Skeletal muscle cell (primary cell): ENCODE data around the gene OPCML.
"Not testable (repeated sequence)": the region's sequence is repeated elsewhere in the genome, so short reads cannot be mapped to it uniquely, and the experiment has no call there.

ENCODE experiments used
- DNase-seq: peaks from one replicate; pipeline ENCODE4 v3.0.0-alpha.2; 2010; ENCODE audit warnings: low read depth
- H3K4me3 ChIP-seq: 2 replicates; pipeline ENCODE4 v1.5.1; 2011; ENCODE audit warnings: low read depth, mild to moderate bottlenecking, control low read depth, low read length, moderate library complexity

Gene OPCML

DNA sequence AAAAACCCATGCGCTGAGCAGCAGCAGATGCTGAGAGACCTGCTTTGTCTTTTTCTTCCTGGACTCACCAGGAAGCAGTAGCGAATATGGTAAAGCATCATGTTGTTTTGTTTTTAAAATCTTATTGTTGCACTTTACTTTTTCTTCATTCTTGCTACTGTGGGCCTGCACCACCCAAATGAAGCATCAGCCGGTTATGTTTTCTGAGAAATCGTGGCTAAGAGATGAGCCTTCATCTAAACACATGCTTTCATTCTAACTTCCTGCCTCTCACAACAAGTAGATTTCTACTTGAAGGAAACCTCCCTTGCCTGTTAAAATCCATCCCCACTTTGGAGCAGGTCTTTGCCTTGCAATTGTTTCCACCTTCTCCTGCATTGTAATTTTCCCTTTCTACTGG lies 1136.0 kb downstream of the OPCML start:
- no peak for DNase-seq

DNA sequence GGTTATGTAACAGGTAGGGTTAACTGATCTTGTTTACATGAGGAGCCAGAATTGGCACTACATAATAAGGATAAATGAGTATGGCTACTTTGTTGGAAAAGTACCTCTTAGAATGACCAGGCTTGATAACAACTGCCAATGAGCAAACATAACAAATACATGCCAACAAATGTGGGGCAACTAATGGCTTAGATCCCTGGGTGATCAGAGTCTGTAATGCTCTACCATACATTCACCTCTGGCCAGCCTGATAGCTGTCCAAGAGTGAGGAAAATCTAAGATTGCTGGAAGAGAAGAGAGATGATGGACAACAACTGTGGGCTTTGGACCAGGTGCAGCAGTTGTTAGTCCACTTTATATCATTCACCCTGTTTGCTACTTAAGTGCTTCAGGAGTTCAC lies 1136.9 kb downstream of the OPCML start:
- no peak overlapping the region for H3K4me3 ChIP-seq
- no peak for DNase-seq

More for the DNA sequence above, 1136.0 kb downstream of the OPCML start:
- no peak overlapping the region for H3K4me3 ChIP-seq

DNA sequence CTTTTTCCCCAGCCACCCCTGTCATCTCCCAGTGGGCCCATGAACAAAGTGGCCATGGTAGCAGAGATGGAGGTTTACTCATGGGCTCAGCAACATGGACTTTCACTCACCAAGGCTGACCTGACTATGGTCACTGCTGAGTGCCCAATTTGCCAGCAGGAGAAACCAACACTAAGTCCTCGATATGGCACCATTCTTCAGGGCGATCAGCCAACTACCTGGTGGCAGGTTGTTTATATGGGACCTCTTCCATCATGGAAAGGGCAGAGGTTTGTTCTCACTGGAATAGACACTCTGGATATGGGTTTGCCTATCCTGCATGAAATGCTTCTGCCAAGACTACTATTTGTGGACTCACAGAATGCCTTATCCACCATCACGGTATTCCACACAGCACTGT lies 1152.8 kb downstream of the OPCML start:
- H3K4me3 ChIP-seq, result no peak overlapping the region
- no peak for DNase-seq

GRCh38 chr11:132373405-132374143 lies 1158.7 kb downstream of the OPCML start:
- H3K4me3 ChIP-seq, result no peak overlapping the region
- DNase-seq, result no peak

- DNase-seq, result not testable (repeated sequence)
Measured at GRCh38 chr11:132370114-132370513, 1162.2 kb downstream of the OPCML start.

DNA sequence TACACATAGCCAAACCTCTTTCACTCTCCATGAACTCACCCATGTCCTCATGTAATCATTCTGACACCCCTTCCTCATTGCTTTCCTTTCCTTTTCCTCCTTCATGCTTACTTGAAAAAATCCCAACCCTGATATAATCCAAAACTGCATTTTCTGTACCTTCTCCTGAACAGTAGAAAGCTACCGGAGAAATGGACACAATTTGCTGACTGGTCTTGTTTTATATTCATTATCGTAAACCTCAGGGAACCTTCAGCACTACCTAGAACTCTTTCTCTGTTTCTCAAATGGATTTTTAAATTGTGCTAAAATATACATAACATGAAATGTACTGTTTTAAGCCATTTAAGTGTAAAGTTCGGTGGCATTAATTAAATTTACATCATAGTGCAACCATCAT lies 1165.0 kb downstream of the OPCML start:
- DNase-seq, result no peak
- H3K4me3 ChIP-seq, result no peak overlapping the region

More at GRCh38 chr11:132370114-132370513, 1162.2 kb downstream of the OPCML start:
- H3K4me3 ChIP-seq, result not testable (repeated sequence)

DNA sequence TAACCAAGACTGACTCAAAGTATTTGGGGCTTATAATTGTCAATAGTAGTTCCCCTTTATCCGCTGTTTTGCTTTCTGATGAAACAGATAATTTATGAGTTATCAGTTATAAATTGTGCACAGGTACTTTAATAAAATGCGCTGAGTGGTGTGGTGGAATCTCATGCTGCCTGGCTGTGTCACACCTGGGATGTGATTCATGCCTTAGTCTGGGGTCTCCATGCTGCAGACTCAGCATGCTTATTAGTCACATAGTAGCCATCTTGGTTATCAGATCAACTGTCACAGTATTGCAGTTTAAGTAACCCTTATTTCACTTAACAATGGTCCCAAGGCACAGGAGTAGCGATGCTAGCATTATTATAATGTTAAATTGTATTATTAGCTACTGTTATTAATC lies 1166.7 kb downstream of the OPCML start:
- DNase-seq, result no peak
- H3K4me3 ChIP-seq, result no peak overlapping the region
